Activated T-cell treated with anti-CD3 and anti-CD28 coated beads, Interleukin-2, amount 50 U/mL, for 4 hours (primary cell): ENCODE measurements around the gene STRAP. TPM values are rescaled to one million over a fixed set of nuclear protein-coding genes. Genes with fewer than 3 reads are reported as not detected.
"Not testable (repeated sequence)": the region's sequence is repeated elsewhere in the genome, so short reads cannot be mapped to it uniquely, and the experiment has no call there.

Experiments used
- ATAC-seq, 2 donors: fragments of 200-7000 bp; cut with Tn5 transposase; one replicate each; pipeline ENCODE4 v1.10.0; 2021
- DNase-seq: peaks from one replicate; pipeline ENCODE4 v3.0.0-alpha.2; 2020
- H3K27me3 Mint-ChIP-seq: one replicate; pipeline ENCODE4 v1.8.0; 2021; ENCODE audit warnings: low read depth, mixed read lengths
- H3K36me3 Mint-ChIP-seq: one replicate; pipeline ENCODE4 v1.8.0; 2022; ENCODE audit warnings: mixed read lengths; ENCODE audit not compliant: insufficient read depth
- H3K4me1 Mint-ChIP-seq: one replicate; pipeline ENCODE4 v1.8.0; 2021; ENCODE audit warnings: low read depth, mixed read lengths
- H3K4me3 Mint-ChIP-seq: one replicate; pipeline ENCODE4 v1.8.0; 2021; ENCODE audit warnings: mild to moderate bottlenecking, moderate library complexity, mixed read lengths
- H3K9me3 Mint-ChIP-seq: one replicate; pipeline ENCODE4 v1.8.0; 2021; ENCODE audit warnings: mixed read lengths
- total RNA-seq, 3 donors: library from RNA; stranded (reverse); gene quantifications; one replicate each; pipeline ENCODE4 v1.2.1, GENCODE V29; 2021

The STRAP gene
- total RNA-seq, 3 donors from 2014 or later: 209 to 233 (median 217) TPM

- Mint-ChIP-seq H3K4me3 (no peak overlapping the region), H3K4me1 (peaks cover 62% of the 10 kb centered on the region), H3K27me3 (no peaks in the 10 kb centered on the region), H3K36me3 (peaks cover 49% of the 10 kb centered on the region), H3K9me3 (no peaks in the 10 kb centered on the region)
- ATAC-seq (no peak), DNase-seq (no peak)
Observed at GRCh38 chr12:15886372-15887042, 4.3 kb downstream of the STRAP start.

- Mint-ChIP-seq H3K36me3 (peaks cover 49% of the 10 kb centered on the region), H3K4me3 (no peak overlapping the region), H3K27me3 (no peaks in the 10 kb centered on the region), H3K9me3 (no peaks in the 10 kb centered on the region), H3K4me1 (peaks cover 55% of the 10 kb centered on the region)
- no peak for ATAC-seq
- no peak for DNase-seq
Observed at GRCh38 chr12:15887043-15887817, 5.0 kb downstream of the STRAP start.

DNA sequence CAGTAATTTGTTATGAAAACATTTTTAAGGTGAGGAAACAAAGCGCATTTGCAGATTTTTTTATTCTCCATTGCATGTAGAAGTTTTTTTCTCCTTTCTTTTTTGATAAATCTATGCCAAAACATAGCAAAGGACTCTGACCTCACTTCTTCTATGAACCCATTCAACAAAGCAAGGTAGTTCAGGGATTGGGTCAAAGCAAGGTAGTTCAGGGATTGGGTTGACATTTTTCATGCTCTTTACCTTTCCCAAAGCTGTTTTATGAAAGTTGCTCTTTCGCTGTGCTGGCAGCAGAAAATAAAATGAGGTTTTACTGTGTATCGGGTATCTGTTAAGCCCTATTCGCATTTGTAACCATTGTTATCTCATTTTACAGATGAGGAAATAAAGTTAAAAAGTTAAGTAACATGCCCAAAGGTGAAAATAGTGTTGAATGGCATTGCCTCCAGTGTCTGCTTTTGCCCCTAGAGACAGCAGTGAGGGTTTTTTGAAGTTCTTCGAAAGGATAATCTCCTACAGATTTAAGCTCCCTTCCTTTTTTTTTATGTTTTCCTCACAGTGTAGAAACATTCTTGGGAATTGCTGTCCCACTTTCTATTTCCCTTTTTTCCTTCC lies 10.6 kb downstream of the STRAP start:
- Mint-ChIP-seq H3K27me3 (no peaks in the 10 kb centered on the region), H3K4me3 (no peak overlapping the region), H3K36me3 (peaks cover 24% of the 10 kb centered on the region), H3K9me3 (no peaks in the 10 kb centered on the region), H3K4me1 (peaks cover 16% of the 10 kb centered on the region)
- DNase-seq (no peak), ATAC-seq (no peak)

DNA sequence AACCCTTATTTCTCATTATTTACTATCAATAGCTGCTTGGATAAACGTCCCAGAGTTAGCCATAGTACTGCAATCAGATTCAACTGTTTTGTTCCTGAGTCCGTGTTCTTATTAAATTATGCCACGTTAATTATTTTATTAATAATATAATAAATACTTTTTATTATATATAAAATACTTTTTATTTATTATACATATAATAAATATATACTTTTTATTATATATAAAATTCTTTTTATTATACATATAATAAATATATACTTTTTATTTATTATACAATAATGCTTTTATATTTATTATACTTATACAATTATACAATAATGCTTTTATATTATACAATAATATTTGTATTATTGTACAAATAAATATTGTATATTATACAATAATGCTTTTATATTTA lies 11.1 kb downstream of the STRAP start:
- ATAC-seq: no peak
- Mint-ChIP-seq H3K27me3 (no peaks in the 10 kb centered on the region), H3K9me3 (no peaks in the 10 kb centered on the region), H3K36me3 (peaks cover 26% of the 10 kb centered on the region), H3K4me1 (peaks cover 14% of the 10 kb centered on the region), H3K4me3 (no peak overlapping the region)
- DNase-seq: no peak

DNA sequence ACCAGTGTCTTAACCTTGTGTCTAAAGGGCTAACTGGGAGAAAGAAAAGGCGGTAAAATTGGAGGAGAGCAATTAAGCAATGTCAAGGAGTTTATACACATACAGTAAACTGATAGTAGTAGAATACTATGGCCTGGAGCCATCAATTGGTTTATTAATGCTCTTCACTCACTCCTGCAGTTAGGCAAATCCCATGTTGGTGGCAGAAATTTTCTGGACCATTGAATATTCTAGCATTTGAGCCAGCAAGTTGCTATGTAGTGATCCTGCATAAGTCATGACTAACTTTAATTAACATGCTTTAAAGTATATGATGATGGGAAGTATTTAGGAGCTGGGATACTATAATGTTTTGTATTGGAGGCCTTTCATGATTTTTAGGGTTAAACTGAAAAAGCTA lies 14.7 kb downstream of the STRAP start:
- DNase-seq (no peak), ATAC-seq (no peak)
- H3K27me3 Mint-ChIP-seq: no peaks in the 10 kb centered on the region
- H3K4me1 Mint-ChIP-seq: peaks cover 6% of the 10 kb centered on the region
- H3K36me3 Mint-ChIP-seq: peaks cover 31% of the 10 kb centered on the region
- no peaks in the 10 kb centered on the region for H3K9me3 Mint-ChIP-seq
- no peak overlapping the region for H3K4me3 Mint-ChIP-seq

- Mint-ChIP-seq H3K4me3 (no peak overlapping the region), H3K36me3 (peaks cover 36% of the 10 kb centered on the region), H3K9me3 (no peaks in the 10 kb centered on the region), H3K27me3 (no peaks in the 10 kb centered on the region), H3K4me1 (peaks cover 6% of the 10 kb centered on the region)
- no peak for DNase-seq
- no peak for ATAC-seq
Observed at GRCh38 chr12:15897433-15897832, 15.2 kb downstream of the STRAP start.

DNA sequence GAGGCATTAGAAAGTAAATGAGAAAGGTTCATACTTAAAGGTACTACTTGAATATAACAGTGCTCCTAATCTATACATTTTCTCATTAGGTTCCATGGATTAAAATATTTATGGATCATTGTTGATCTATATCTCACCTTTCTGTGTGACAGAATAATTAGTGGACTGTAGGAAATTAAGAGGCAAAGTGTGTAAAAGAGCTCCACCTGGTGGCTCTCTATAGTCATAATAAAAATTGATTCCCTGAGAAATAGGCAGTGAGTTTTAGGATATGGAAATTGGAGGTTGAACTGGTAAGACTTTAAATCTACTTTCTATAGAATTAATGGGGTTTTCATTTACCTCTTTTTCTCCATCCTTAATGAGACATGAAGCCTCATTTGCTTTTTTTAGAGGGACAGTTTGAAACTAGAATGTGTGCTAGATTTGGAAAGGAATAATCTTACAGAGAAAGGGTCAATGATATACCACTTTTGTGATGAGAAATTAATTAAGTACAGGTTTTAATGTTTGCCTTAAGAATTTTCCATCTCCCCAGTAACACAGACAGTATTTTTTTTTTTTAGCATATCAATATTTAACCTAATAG lies 17.2 kb downstream of the STRAP start:
- peaks cover 6% of the 10 kb centered on the region for H3K4me1 Mint-ChIP-seq
- H3K4me3 Mint-ChIP-seq: no peak overlapping the region
- DNase-seq (no peak), ATAC-seq (no peak)
- peaks cover 46% of the 10 kb centered on the region for H3K36me3 Mint-ChIP-seq
- H3K27me3 Mint-ChIP-seq: no peaks in the 10 kb centered on the region
- H3K9me3 Mint-ChIP-seq: no peaks in the 10 kb centered on the region

DNA sequence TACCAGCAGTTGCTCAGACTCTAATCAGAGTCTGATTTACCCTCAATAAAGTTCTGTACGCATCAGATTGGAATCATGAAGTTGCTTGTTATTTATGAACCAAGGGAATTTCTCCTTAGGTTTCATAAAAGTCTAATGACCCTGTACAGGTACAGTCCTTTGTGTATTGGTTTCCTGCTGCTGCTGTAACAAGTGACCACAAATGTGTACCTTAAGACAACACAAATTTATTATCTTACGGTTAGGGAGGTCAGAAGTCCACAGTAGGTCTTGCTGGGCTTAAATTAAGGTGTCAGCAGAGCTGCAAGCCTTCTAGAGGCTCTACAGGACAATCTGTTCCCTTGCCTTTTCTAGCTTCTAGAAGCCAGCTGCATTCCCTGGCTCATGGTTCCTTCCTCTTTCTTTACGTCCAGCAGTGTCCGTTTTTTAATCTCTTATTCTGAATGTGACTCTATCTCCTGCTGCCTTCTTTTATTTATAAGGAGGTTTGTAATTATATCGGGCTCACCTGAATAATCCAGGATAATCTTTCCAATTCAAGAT lies 22.3 kb downstream of the STRAP start:
- Mint-ChIP-seq H3K36me3 (peaks cover 30% of the 10 kb centered on the region), H3K9me3 (no peaks in the 10 kb centered on the region), H3K4me3 (no peak overlapping the region), H3K4me1 (no peaks in the 10 kb centered on the region), H3K27me3 (no peaks in the 10 kb centered on the region)
- ATAC-seq (no peak), DNase-seq (no peak)

- Mint-ChIP-seq H3K27me3 (no peaks in the 10 kb centered on the region), H3K9me3 (no peaks in the 10 kb centered on the region), H3K4me1 (peaks cover 15% of the 10 kb centered on the region), H3K4me3 (peak overlapping the region; percentile 83), H3K36me3 (no peaks in the 10 kb centered on the region)
- ATAC-seq: no peak
- no peak for DNase-seq
Observed at GRCh38 chr12:15910468-15910863, 28.3 kb downstream of the STRAP start.

GRCh38 chr12:15910864-15911721 lies 28.9 kb downstream of the STRAP start, which contains the start of gene DERA:
DERA (plus strand) TSS chr12:15911332; CDS start chr12:15911384, 52 bp downstream.
- Mint-ChIP-seq H3K9me3 (no peaks in the 10 kb centered on the region), H3K27me3 (no peaks in the 10 kb centered on the region), H3K4me3 (peak within 1 kb of the TSS; percentile 83), H3K4me1 (peaks cover 15% of the 10 kb centered on the region), H3K36me3 (no peaks in the 10 kb centered on the region)
- DNase-seq: peak; percentile 45
- peak; percentile 96 to 98 for ATAC-seq

- not testable (repeated sequence) for H3K9me3 Mint-ChIP-seq, H3K36me3 Mint-ChIP-seq, H3K27me3 Mint-ChIP-seq, ATAC-seq, DNase-seq
- H3K4me3 Mint-ChIP-seq: peak overlapping the region; percentile 83
- peaks cover 16% of the 10 kb centered on the region for H3K4me1 Mint-ChIP-seq
Observed at GRCh38 chr12:15911931-15912330, 29.7 kb downstream of the STRAP start.

- H3K36me3 Mint-ChIP-seq, ATAC-seq, DNase-seq, H3K9me3 Mint-ChIP-seq, H3K27me3 Mint-ChIP-seq, H3K4me3 Mint-ChIP-seq: not testable (repeated sequence)
- peaks cover 17% of the 10 kb centered on the region for H3K4me1 Mint-ChIP-seq
Observed at GRCh38 chr12:15914131-15914530, 31.9 kb downstream of the STRAP start.

GRCh38 chr12:15918066-15918465 lies 35.9 kb downstream of the STRAP start:
- ATAC-seq: no peak
- Mint-ChIP-seq H3K9me3 (no peaks in the 10 kb centered on the region), H3K4me1 (peaks cover 4% of the 10 kb centered on the region), H3K36me3 (peaks cover 5% of the 10 kb centered on the region), H3K27me3 (no peaks in the 10 kb centered on the region), H3K4me3 (no peak overlapping the region)
- no peak for DNase-seq
